Hematopoietic multipotent progenitor cell (in vitro differentiated cells): ENCODE data around the gene SYNPR. TPM values are rescaled to one million over a fixed set of nuclear protein-coding genes. Genes with fewer than 3 reads are reported as not detected.

Experiments
- small RNA-seq: library from RNA; depleted of rRNA; stranded (forward); fragments of <200 nt; gene quantifications from one replicate; pipeline ENCODE3, GENCODE V24; 2012
- total RNA-seq: library from RNA; depleted of rRNA; stranded (reverse); fragments of >200 nt; gene quantifications from one replicate; pipeline ENCODE4 v1.2.3, GENCODE V29; 2012

SYNPR gene
- total RNA-seq, 1 donor, result under 0.01 TPM

Small RNAs within 50 kb of the gene (small RNA-seq; reads per million reads assigned to genes)
- not detected for gene RNA5SP134
